Lower lobe of right lung (tissue), 2 donors: Measurements from ENCODE around the gene FRMD1. TPM values are rescaled to one million over a fixed set of nuclear protein-coding genes. Genes with fewer than 3 reads are reported as not detected.

Source experiments
- ATAC-seq, 2 donors: fragments of 200-7000 bp; cut with Tn5 transposase; one replicate each; pipeline ENCODE4 v1.9.1; 2020 to 2022; ENCODE audit warnings: mild to moderate bottlenecking in 2 of 2, moderate library complexity in 2 of 2
- DNase-seq: peaks from one replicate; pipeline ENCODE4 v3.0.0-alpha.2; 2020
- H3K27ac ChIP-seq: fragments of 200-600 bp; one replicate; pipeline ENCODE4 v1.8.0; 2022
- H3K27me3 ChIP-seq: fragments of 200-600 bp; one replicate; pipeline ENCODE4 v1.8.0; 2022; ENCODE audit warnings: low read depth
- H3K36me3 ChIP-seq: fragments of 200-600 bp; one replicate; pipeline ENCODE4 v1.8.0; 2022; ENCODE audit warnings: mild to moderate bottlenecking
- H3K4me1 ChIP-seq: fragments of 200-600 bp; one replicate; pipeline ENCODE4 v1.8.0; 2022
- H3K4me3 ChIP-seq: fragments of 200-600 bp; one replicate; pipeline ENCODE4 v1.8.0; 2022; ENCODE audit warnings: mild to moderate bottlenecking
- H3K9me3 ChIP-seq: fragments of 200-600 bp; one replicate; pipeline ENCODE4 v1.8.0; 2022
- CTCF ChIP-seq: fragments of 200-600 bp; IDR thresholded peaks from one replicate; pipeline ENCODE4 v1.8.0; 2022; ENCODE audit warnings: antibody characterized with exemption, mild to moderate bottlenecking
- intact Hi-C: fragments of 100-400 bp; cut with DNase I; formaldehyde crosslinking; loops from one replicate; pipeline ENCODE4 v1.11.0; 2022
- total RNA-seq: library from RNA; stranded (reverse); fragmentation: NEBNext Ultra II Directional; extraction: Animal tissue kit (Norgen Biotek cat#: 25700); gene quantifications from one replicate; pipeline ENCODE4 v1.2.1, GENCODE V29; 2021
- donor health status: DM: no; HTN: yes; CAD: no; lungs with severe emphysema.

The FRMD1 gene
- total RNA-seq, 1 donor from 2014 or later: not detected

DNA sequence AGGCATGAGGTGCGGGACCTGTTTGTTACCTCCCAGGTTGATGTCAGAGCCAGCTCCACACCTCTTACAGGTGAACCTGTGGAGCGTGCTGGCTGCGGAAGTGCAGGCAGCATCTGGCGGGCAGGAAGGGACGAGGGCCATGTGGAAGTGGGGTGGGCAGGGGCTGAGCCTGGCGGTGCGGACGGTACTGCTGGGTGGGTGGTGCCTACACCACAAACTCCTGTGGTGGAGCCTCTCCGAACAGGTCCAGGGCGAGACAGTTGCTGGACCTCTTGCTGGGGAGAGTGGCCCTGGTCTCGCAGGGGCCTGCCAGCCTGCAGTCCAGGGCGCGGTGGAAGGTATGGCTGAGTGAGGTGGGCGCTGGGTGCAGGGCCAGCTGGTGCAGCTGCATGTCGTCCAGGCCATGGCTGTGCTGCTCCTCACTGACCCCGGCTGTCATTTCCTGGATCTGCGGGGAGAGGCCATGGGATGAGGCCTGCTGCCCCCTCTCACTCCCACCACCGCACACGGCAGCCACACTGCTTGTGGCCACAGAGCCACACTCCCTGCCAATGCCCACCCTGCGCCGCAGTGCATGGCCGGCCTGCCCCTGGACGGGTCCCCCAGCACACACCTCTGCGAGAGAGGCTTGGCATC is 22.0 kb downstream of the FRMD1 start:
- no peak overlapping the region for H3K27ac ChIP-seq
- no peak overlapping the region for H3K4me3 ChIP-seq
- no peak for ATAC-seq
- no peak for DNase-seq
- TF ChIP-seq CTCF: no peak
- H3K4me1 ChIP-seq: no peaks in the 10 kb centered on the region
- no peaks in the 10 kb centered on the region for H3K27me3 ChIP-seq
- no peaks in the 10 kb centered on the region for H3K9me3 ChIP-seq
- H3K36me3 ChIP-seq: no peaks in the 10 kb centered on the region
- intact Hi-C loops: no loop called here

DNA sequence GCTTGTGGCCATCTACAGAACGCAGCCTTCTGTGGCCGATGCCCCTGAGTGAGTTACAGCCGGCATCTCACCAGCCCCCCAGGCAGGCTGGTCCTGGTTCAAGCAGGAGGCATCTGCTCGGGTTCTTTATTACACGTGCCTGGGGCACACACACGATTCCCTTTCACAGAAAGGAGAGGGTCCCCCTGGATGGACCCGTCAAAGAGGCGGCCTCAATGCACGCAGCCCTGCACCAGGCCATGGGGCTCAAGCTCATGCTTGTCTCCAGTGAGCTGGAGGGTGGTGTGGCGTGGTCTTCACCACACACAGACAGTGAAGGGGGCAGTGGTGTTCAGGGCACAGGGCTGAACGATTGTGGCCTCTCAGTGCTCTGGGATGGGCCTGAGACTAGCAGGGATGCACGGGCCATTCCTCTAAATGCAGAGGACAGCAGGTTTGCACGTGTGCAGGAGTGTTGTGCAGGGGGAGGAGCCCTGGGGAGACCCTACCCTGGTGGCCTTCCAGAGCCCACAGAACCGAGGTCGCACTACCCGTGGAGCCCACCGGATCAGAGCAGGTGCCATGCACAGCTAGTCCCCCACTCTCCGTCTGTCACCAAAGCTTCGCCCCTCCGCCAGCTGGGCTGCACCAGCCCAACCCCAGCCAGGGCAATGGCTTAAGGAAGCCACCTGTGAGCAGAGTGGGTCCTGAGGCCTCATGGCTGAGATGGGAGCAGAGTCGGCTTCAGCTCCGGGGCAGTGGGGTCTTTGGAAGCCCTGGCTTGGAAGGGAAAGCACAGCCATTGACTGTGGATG is 23.1 kb downstream of the FRMD1 start:
- H3K4me1 ChIP-seq: no peaks in the 10 kb centered on the region
- DNase-seq: no peak
- no peak for ATAC-seq
- H3K4me3 ChIP-seq: no peak overlapping the region
- intact Hi-C loops: no loop called here
- no peaks in the 10 kb centered on the region for H3K27me3 ChIP-seq
- no peaks in the 10 kb centered on the region for H3K36me3 ChIP-seq
- no peaks in the 10 kb centered on the region for H3K9me3 ChIP-seq
- no peak overlapping the region for H3K27ac ChIP-seq
- no peak for TF ChIP-seq CTCF

DNA sequence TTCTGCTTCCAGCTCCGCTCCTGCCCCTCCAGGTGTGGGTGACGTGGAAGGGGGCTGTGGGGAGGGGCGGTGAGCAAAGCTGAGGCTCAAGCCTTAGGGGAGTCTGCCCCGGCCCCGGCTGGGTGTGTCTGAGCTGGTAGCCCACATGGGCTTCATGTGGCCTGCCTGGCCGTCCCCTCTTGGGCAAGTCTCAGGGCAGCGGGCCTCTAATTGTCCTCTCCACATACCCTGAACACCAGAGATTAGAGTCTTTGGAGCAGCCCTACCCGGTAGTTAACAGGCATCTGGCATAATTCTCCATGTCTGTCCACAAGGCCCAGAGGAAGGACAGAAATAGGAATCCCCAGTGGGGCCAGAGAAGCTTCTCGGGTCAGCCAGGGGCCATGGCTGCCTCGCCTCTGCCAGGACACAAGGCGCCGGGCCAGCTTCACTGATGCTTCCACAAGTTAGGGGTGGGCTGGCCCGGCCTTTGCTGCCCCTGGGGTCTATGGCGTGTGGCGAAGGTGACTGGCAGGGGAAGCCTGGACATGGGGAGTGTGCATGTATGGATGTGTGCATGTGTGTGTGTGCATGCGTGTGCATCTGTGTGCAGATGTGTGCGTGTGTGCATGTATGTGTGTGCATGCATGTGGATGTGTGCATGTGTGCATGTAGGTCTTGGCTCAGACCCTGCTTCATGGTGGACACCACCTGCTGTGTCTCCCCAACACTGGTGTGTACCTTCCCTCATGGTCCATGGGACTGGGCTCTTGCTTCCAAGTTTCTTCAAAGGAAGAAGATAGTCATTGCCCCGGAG is 24.0 kb downstream of the FRMD1 start:
- Histone ChIP-seq H3K27ac (no peak overlapping the region), H3K4me1 (no peaks in the 10 kb centered on the region), H3K27me3 (no peaks in the 10 kb centered on the region), H3K4me3 (no peak overlapping the region), H3K36me3 (no peaks in the 10 kb centered on the region), H3K9me3 (no peaks in the 10 kb centered on the region)
- intact Hi-C loops: no loop called here
- no peak for ATAC-seq
- no peak for TF ChIP-seq CTCF
- DNase-seq: no peak

DNA sequence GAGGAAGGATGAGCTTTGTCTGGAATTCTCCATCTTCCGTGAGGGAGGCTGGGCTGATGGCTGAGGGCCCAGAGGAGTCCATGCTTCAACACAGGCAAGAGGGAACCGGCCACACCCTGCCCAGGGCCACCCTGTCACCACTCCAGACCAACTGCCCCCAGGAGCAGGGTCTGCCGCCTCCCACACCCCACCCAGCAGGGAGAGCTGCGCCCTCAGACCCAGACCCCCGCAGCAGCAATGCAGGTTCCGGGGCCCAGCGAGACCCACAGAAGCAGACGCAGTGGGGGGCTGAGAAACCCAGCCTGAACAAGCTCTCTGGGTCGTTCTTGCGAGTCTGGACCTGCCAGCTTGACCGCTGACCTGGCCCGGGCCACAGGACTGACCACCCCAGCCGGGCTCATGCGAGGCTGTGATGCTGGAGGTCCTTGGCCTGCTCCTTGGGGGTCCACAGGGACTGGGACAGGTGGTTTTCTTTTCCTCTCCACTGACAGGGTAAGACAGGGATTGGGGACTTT is 25.0 kb downstream of the FRMD1 start:
- H3K4me3 ChIP-seq: no peak overlapping the region
- no peaks in the 10 kb centered on the region for H3K27me3 ChIP-seq
- H3K27ac ChIP-seq: no peak overlapping the region
- H3K9me3 ChIP-seq: no peaks in the 10 kb centered on the region
- no peak for ATAC-seq
- no peak for DNase-seq
- intact Hi-C loops: no loop called here
- no peak for TF ChIP-seq CTCF
- H3K4me1 ChIP-seq: no peaks in the 10 kb centered on the region
- H3K36me3 ChIP-seq: no peaks in the 10 kb centered on the region

GRCh38 chr6:168053086-168053956 is 25.7 kb downstream of the FRMD1 start:
- H3K9me3 ChIP-seq: no peaks in the 10 kb centered on the region
- H3K4me3 ChIP-seq: no peak overlapping the region
- DNase-seq (no peak), ATAC-seq (no peak)
- H3K36me3 ChIP-seq: no peaks in the 10 kb centered on the region
- no peak overlapping the region for H3K27ac ChIP-seq
- H3K27me3 ChIP-seq: no peaks in the 10 kb centered on the region
- no peak for TF ChIP-seq CTCF
- no peaks in the 10 kb centered on the region for H3K4me1 ChIP-seq
- intact Hi-C loops: no loop called here
